ENCODE data around the gene AFMID. TPM values are rescaled to one million over a fixed set of nuclear protein-coding genes. Genes with fewer than 3 reads are reported as not detected.
A peak's percentile ranks its signal among the peaks of the same experiment; 100 is the strongest.

AFMID gene
- total and polyA plus RNA-seq, 2 of the 13 experiments (the other 11 are each of a cell fraction or from before 2014, with no cell fraction given): 249 to 270 TPM

DNA sequence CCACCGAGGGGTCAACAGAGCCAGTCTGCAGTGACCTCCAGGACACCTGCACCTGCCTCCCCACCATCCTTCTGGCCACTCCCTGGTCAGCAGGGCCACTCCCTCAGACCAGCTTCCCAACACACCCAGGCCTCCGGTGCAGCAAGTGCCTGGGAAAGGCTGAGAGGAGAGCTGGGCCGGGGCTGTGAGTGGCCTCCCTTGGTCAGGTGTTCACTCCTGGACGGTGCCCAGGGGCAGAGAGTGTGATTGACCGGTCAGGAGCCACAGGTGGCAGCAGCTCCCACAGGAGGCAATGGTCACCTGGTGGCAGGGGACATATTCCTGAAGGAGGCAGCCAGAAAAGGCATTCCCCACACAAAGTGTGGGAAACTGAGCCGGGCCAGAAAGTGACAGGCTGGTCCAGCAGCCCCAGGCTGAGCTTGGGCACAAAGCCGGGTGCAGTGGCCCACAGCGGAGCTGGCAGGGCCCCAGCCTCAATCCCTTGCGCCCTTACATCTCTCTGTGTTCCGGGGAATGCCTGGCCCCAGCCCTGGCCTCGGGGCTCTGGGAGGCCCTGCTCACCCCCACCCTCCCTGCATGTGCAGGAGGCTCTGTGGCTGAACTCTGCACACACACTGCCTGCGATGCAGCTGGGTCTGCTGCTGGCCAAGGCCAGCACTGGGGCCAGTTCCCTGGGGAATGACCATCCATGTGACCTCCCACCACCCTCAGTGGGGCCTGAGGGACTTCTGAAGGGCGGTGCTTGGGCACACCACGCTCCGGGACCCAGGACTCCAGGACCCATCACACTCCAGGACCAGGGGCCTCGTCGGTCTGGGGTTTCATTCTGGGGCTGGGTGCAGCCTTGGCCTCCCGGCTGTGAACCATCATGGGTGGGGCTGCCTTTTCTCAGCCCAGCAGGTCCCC, 42.2 kb upstream of the AFMID start (continued):
- TF ChIP-seq, protein P1, sequence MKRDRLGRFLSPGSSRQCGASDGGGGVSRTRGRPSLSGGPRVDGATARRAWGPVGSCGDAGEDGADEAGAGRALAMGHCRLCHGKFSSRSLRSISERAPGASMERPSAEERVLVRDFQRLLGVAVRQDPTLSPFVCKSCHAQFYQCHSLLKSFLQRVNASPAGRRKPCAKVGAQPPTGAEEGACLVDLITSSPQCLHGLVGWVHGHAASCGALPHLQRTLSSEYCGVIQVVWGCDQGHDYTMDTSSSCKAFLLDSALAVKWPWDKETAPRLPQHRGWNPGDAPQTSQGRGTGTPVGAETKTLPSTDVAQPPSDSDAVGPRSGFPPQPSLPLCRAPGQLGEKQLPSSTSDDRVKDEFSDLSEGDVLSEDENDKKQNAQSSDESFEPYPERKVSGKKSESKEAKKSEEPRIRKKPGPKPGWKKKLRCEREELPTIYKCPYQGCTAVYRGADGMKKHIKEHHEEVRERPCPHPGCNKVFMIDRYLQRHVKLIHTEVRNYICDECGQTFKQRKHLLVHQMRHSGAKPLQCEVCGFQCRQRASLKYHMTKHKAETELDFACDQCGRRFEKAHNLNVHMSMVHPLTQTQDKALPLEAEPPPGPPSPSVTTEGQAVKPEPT (CRISPR knock-in tag; IDR thresholded peaks at IDR 0.05; ENCODE audit: low read depth): peak; percentile 94
- TF ChIP-seq ZNF33B (CRISPR knock-in tag; IDR thresholded peaks at IDR 0.05) (no peak; the same call in 1 of the 2 replicates), ZNF543 (CRISPR knock-in tag; IDR thresholded peaks at IDR 0.05) (peak; percentile 50; the same call in 1 of the 2 replicates), ZNF282 (IDR thresholded peaks at IDR 0.05; ENCODE audit: partially characterized antibody) (no peak), ZNF101 (CRISPR knock-in tag; IDR thresholded peaks at IDR 0.05; ENCODE audit: borderline replicate concordance, low read depth) (no peak), ZNF790 (CRISPR knock-in tag; IDR thresholded peaks at IDR 0.05; ENCODE audit: borderline replicate concordance) (no peak), CREBL2 (CRISPR knock-in tag; IDR thresholded peaks at IDR 0.05; ENCODE audit: borderline replicate concordance) (no peak), GATAD1 (CRISPR knock-in tag; IDR thresholded peaks at IDR 0.05) (peak; percentile 66; the same call in 1 of the 2 replicates), ZFP62 (CRISPR knock-in tag; IDR thresholded peaks at IDR 0.05) (no peak), ZNF776 (CRISPR knock-in tag; IDR thresholded peaks at IDR 0.05) (peak; percentile 82), MLXIP (CRISPR knock-in tag; IDR thresholded peaks at IDR 0.05; ENCODE audit: borderline replicate concordance) (no peak), MXD4 (CRISPR knock-in tag; IDR thresholded peaks at IDR 0.05) (no peak; the same call in 1 of the 2 replicates), EED (CRISPR knock-in tag; IDR thresholded peaks at IDR 0.05) (peak; percentile 87), STAG1 (CRISPR knock-in tag; IDR thresholded peaks at IDR 0.05) (peak; percentile 18; the same call in 1 of the 2 replicates), ZNF839 (CRISPR knock-in tag; IDR thresholded peaks at IDR 0.05; ENCODE audit: borderline replicate concordance) (no peak), ZBTB7B (CRISPR knock-in tag; IDR thresholded peaks at IDR 0.05) (peak; percentile 71; the same call in 1 of the 2 replicates), DNMT3B (CRISPR knock-in tag; conservative IDR thresholded peaks at IDR 0.05) (no peak)
- TF ChIP-seq, protein P2, sequence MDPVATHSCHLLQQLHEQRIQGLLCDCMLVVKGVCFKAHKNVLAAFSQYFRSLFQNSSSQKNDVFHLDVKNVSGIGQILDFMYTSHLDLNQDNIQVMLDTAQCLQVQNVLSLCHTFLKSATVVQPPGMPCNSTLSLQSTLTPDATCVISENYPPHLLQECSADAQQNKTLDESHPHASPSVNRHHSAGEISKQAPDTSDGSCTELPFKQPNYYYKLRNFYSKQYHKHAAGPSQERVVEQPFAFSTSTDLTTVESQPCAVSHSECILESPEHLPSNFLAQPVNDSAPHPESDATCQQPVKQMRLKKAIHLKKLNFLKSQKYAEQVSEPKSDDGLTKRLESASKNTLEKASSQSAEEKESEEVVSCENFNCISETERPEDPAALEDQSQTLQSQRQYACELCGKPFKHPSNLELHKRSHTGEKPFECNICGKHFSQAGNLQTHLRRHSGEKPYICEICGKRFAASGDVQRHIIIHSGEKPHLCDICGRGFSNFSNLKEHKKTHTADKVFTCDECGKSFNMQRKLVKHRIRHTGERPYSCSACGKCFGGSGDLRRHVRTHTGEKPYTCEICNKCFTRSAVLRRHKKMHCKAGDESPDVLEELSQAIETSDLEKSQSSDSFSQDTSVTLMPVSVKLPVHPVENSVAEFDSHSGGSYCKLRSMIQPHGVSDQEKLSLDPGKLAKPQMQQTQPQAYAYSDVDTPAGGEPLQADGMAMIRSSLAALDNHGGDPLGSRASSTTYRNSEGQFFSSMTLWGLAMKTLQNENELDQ (CRISPR knock-in tag; IDR thresholded peaks at IDR 0.05; ENCODE audit: borderline replicate concordance): 0 out of 2 replicates have a peak, but pooled peaks have one; percentile 40
- TF ChIP-seq, protein P3, sequence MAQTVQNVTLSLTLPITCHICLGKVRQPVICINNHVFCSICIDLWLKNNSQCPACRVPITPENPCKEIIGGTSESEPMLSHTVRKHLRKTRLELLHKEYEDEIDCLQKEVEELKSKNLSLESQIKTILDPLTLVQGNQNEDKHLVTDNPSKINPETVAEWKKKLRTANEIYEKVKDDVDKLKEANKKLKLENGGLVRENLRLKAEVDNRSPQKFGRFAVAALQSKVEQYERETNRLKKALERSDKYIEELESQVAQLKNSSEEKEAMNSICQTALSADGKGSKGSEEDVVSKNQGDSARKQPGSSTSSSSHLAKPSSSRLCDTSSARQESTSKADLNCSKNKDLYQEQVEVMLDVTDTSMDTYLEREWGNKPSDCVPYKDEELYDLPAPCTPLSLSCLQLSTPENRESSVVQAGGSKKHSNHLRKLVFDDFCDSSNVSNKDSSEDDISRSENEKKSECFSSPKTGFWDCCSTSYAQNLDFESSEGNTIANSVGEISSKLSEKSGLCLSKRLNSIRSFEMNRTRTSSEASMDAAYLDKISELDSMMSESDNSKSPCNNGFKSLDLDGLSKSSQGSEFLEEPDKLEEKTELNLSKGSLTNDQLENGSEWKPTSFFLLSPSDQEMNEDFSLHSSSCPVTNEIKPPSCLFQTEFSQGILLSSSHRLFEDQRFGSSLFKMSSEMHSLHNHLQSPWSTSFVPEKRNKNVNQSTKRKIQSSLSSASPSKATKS (CRISPR knock-in tag; IDR thresholded peaks at IDR 0.05): no peak

All from HepG2 (cell line).